HepG2 (cell line): Measurements from ENCODE around the gene SH3PXD2A. TPM values are rescaled to one million over a fixed set of nuclear protein-coding genes. Genes with fewer than 3 reads are reported as not detected.

Experiments
- ATAC-seq: fragments of 200-7000 bp; cut with Tn5 transposase; 3 replicates; pipeline ENCODE4 v1.9.1; 2020; ENCODE audit warnings: mild to moderate bottlenecking, moderate library complexity
- BruUV-seq: library from RNA; stranded (reverse); fragments of 400-500 nt; replicated peaks from 2 replicates; lab custom pipeline; 2021; lab: Mats Ljungman, UMichigan
- CTCF ChIA-PET: fragments of 300-600 bp; formaldehyde crosslinking; extraction: SDS; loops from one replicate; lab custom pipeline; 2021; ENCODE audit warnings: low total read pairs, inconsistent platforms, low intra/inter-chr PET ratio; lab: Yijun Ruan, JAX
- POLR2A ChIA-PET: fragments of 350-600 bp; sonication (Branson Sonifier 250); formaldehyde crosslinking; loops from one replicate; lab custom pipeline; 2020; ENCODE audit warnings: antibody characterized with exemption, inconsistent platforms; lab: Yijun Ruan, JAX
- DNase-seq: peaks from one replicate; pipeline ENCODE4 v3.0.0-alpha.2; 2015; ENCODE audit warnings: low spot score
- FAIRE-seq: peaks from 3 replicates; lab custom pipeline; 2011; peaks lifted over from hg19 to GRCh38; lab: Jason Lieb, UNC
- H2AFZ ChIP-seq: one replicate; pipeline ENCODE4 v1.6.1; 2011; ENCODE audit warnings: low read length, inconsistent platforms
- H3K27ac ChIP-seq: fragments of 300-600 bp; 3 replicates; pipeline ENCODE4 v1.8.0; 2011; ENCODE audit warnings: mixed run types, mild to moderate bottlenecking, mixed read lengths, low read length, inconsistent platforms; ENCODE audit not compliant: insufficient read depth; ENCODE audit errors: extremely low read length
- H3K27me3 ChIP-seq, 2 experiments: fragments of 200-600 bp in 1 of 2; 2 replicates in 1 of 2; 3 replicates in 1 of 2; pipeline versions ENCODE4 v1.6.0 to v1.8.0; 2011; ENCODE audit warnings: low read length in 2 of 2, mild to moderate bottlenecking in 2 of 2, moderate library complexity in 2 of 2, inconsistent platforms in 1 of 2; ENCODE audit not compliant: insufficient read depth in 2 of 2, control insufficient read depth in 1 of 2
- H3K36me3 ChIP-seq, 2 experiments: fragments of 200-600 bp in 1 of 2; replicated peaks in 1 of 2; 2 replicates in 1 of 2; 3 replicates in 1 of 2; pipeline versions ENCODE4 v1.5.1 to v1.8.0; 2011; ENCODE audit warnings: low read length in 2 of 2, inconsistent platforms in 1 of 2; ENCODE audit not compliant: insufficient read depth in 2 of 2, control insufficient read depth in 1 of 2
- H3K4me1 ChIP-seq: 2 replicates; pipeline ENCODE4 v1.5.1; 2012; ENCODE audit warnings: low read length, inconsistent platforms; ENCODE audit not compliant: insufficient read depth
- H3K4me2 ChIP-seq: 2 replicates; pipeline ENCODE4 v1.6.0; 2011; ENCODE audit warnings: low read depth, low read length, inconsistent platforms
- H3K4me3 ChIP-seq, 3 experiments: fragments of 200-600 bp in 1 of 3; sonication (generic), shearing (Covaris generic) in 1 of 3; replicated peaks in 1 of 3; 2 replicates each; pipeline ENCODE4 v1.5.1; 2011 to 2016; ENCODE audit warnings: low read length in 3 of 3, inconsistent platforms in 2 of 3, low read depth in 2 of 3, mild to moderate bottlenecking in 2 of 3, control low read depth in 1 of 3, mixed read lengths in 1 of 3; ENCODE audit not compliant: insufficient read depth in 1 of 3
- H3K79me2 ChIP-seq: one replicate; pipeline ENCODE4 v1.6.1; 2011; ENCODE audit warnings: low read length, inconsistent platforms; ENCODE audit not compliant: insufficient read depth
- H3K9ac ChIP-seq: 2 replicates; pipeline ENCODE4 v1.6.0; 2011; ENCODE audit warnings: mild to moderate bottlenecking, low read depth, low read length, inconsistent platforms; ENCODE audit not compliant: insufficient read depth
- H3K9me3 ChIP-seq: 2 replicates; pipeline ENCODE4 v1.5.1; 2012; ENCODE audit warnings: mild to moderate bottlenecking, low read length
- H4K20me1 ChIP-seq: 2 replicates; pipeline ENCODE4 v1.6.0; 2011; ENCODE audit warnings: inconsistent platforms, mild to moderate bottlenecking, low read length, moderate library complexity; ENCODE audit not compliant: insufficient read depth
- BCL3 ChIP-seq: sonication (generic); formaldehyde crosslinking; IDR thresholded peaks from 2 replicates; pipeline ENCODE4 v1.5.1; 2020; ENCODE audit warnings: mild to moderate bottlenecking, missing genetic modification reagents, moderate library complexity
- EZH2 ChIP-seq: conservative IDR thresholded peaks from 2 replicates; pipeline ENCODE4 v1.6.1; 2012; ENCODE audit warnings: mild to moderate bottlenecking, low read depth, low read length, moderate library complexity
- GMEB1 ChIP-seq: sonication (generic); formaldehyde crosslinking; IDR thresholded peaks from 2 replicates; pipeline ENCODE4 v1.5.1; 2020; ENCODE audit warnings: missing genetic modification reagents, mild to moderate bottlenecking, borderline replicate concordance
- MNT ChIP-seq: fragments of 450-650 bp; IDR thresholded peaks from 2 replicates; pipeline ENCODE4 v1.6.1; 2016
- NR1H2 ChIP-seq: sonication (generic); formaldehyde crosslinking; IDR thresholded peaks from 2 replicates; pipeline ENCODE4 v1.8.1; 2022; ENCODE audit warnings: low read depth, missing genetic modification reagents, borderline replicate concordance
- ZNF24 ChIP-seq: fragments of 450-650 bp; IDR thresholded peaks from 2 replicates; pipeline ENCODE4 v1.6.1; 2017; ENCODE audit warnings: antibody characterized with exemption, mild to moderate bottlenecking
- ZNF337 ChIP-seq: sonication (generic); formaldehyde crosslinking; IDR thresholded peaks from 2 replicates; pipeline ENCODE4 v1.5.1; 2020; ENCODE audit warnings: missing genetic modification reagents, low read depth, mild to moderate bottlenecking, borderline replicate concordance
- ZNF343 ChIP-seq: sonication (generic); formaldehyde crosslinking; IDR thresholded peaks from 2 replicates; pipeline ENCODE4 v1.4.0; 2020; ENCODE audit warnings: mild to moderate bottlenecking, missing genetic modification reagents
- ZNF367 ChIP-seq: sonication (generic); formaldehyde crosslinking; IDR thresholded peaks from 2 replicates; pipeline ENCODE4 v1.4.0; 2020; ENCODE audit warnings: missing genetic modification reagents, borderline replicate concordance
- ZNF557 ChIP-seq: sonication (generic); formaldehyde crosslinking; IDR thresholded peaks from 2 replicates; pipeline ENCODE4 v1.4.0; 2020; ENCODE audit warnings: missing genetic modification reagents
- ZNF770 ChIP-seq: sonication (generic); formaldehyde crosslinking; IDR thresholded peaks from 2 replicates; pipeline ENCODE4 v1.5.0; 2020; ENCODE audit warnings: mild to moderate bottlenecking, missing genetic modification reagents
- WGBS: methylation state at CpG from one replicate; pipeline ENCODE4 v1.1.6; 2017; ENCODE audit warnings: low lambda C conversion rate; 5-methylcytosine and 5-hydroxymethylcytosine counted together
- in situ Hi-C: cut with HindIII; loops from 2 replicates; pipeline ENCODE4 v1.10.0; 2017; ENCODE audit warnings: low pct_unique_long_range_greater_than_20kb; ENCODE audit not compliant: extremely low pct_ligation_motif_present
- intact Hi-C: fragments of 100-400 bp; cut with micrococcal nuclease; formaldehyde crosslinking; loops from one replicate; pipeline ENCODE4 v1.10.0; 2022; ENCODE audit not compliant: unreplicated experiment
- polyA plus RNA-seq, 8 experiments: library from polyadenylated mRNA; depleted of rRNA in 3 of 8; stranded (reverse) in 7 of 8; unstranded in 1 of 8; fragments of >200 nt; fragmentation: Illumina TruSeq in 4 of 8; extraction: Trizol in 4 of 8; gene quantifications; 2 replicates each; pipeline versions ENCODE4 v1.2.1 to v1.2.3, GENCODE V29; 2011 to 2016; ENCODE audit warnings: low read depth in 4 of 8, missing spikeins in 1 of 8, mixed read lengths in 1 of 8; ENCODE audit not compliant: insufficient read depth in 1 of 8
- total RNA-seq, 5 experiments: library from RNA; depleted of rRNA; stranded (reverse); fragments of >200 nt; fragmentation: Illumina TruSeq; extraction: Trizol; gene quantifications; 2 replicates each; pipeline ENCODE4 v1.2.3, GENCODE V29; 2016; ENCODE audit warnings: low read depth in 1 of 5

Gene SH3PXD2A
- total and polyA plus RNA-seq, 2 of the 13 experiments (the other 11 are each of a cell fraction or from before 2014, with no cell fraction given) = 11.1 to 11.3 TPM

DNA sequence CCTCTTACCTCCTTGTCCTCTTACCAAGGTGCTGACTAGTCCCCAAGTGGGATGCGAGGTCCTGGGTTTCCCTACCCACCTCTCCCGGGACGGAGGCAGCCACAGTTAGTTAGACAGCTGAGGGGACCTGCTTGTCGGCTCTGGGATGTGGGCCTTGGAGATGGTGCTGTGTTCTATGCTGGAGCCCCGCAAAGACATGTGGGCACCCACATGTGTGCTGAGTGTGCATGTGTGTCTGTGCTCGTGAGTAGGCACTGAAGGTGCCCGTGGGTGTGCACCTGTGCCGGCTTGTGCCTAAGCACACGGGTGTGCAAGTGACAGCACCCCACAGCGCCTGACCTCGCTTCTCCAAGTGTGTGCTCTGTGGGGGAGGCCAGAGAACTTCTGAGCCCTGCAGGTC, 299.7 kb downstream of the SH3PXD2A start:
- no peak for TF ChIP-seq ZNF24
- TF ChIP-seq ZNF343 (CRISPR knock-in tag) = no peak
- peak; percentile 39; the same call in 1 of the 2 replicates for TF ChIP-seq MNT
- 0 out of 2 replicates have a peak, but pooled peaks have one; percentile 44 for TF ChIP-seq EZH2
- Histone ChIP-seq H3K79me2 (no peaks in the 10 kb centered on the region), H2AFZ (no peak overlapping the region), H3K9ac (no peak overlapping the region), H3K27me3 (peaks cover 16 to 80% of the 10 kb centered on the region in 2 experiments), H3K36me3 (no peaks in the 10 kb centered on the region), H3K4me2 (peak overlapping the region; percentile 57), H3K9me3 (no peaks in the 10 kb centered on the region), H3K27ac (no peak overlapping the region), H4K20me1 (no peaks in the 10 kb centered on the region), H3K4me3 (peak overlapping the region in 1 of 3 experiments; percentile 48; a peak in 1 of 6 replicates), H3K4me1 (peaks cover 13% of the 10 kb centered on the region)
- DNase-seq (no peak), FAIRE-seq (no peak), ATAC-seq (no peak)
- in situ Hi-C loops (no loop called here), intact Hi-C loops (no loop called here)
- WGBS = no CpG with 5 or more reads among the region's 11 CpGs
- BruUV-seq = no TSS peak
- CTCF ChIA-PET = no interaction called here
- POLR2A ChIA-PET = no interaction called here

GRCh38 chr10:103555325-103555649, 300.1 kb downstream of the SH3PXD2A start:
- no TSS peak for BruUV-seq
- Histone ChIP-seq H3K36me3 (no peaks in the 10 kb centered on the region), H2AFZ (no peak overlapping the region), H3K9ac (no peak overlapping the region), H4K20me1 (no peaks in the 10 kb centered on the region), H3K27me3 (peaks cover 16 to 80% of the 10 kb centered on the region in 2 experiments), H3K79me2 (no peaks in the 10 kb centered on the region), H3K4me2 (peak overlapping the region; percentile 57), H3K4me1 (peaks cover 13% of the 10 kb centered on the region), H3K27ac (no peak overlapping the region), H3K4me3 (peak overlapping the region; percentile 16 to 48 (median 16); a peak in 2 of 6 replicates), H3K9me3 (no peaks in the 10 kb centered on the region)
- DNase-seq = no peak
- ChIA-PET CTCF (no interaction called here), POLR2A (no interaction called here)
- peak; percentile 22 for ATAC-seq
- WGBS = no CpG with 5 or more reads among the region's 18 CpGs
- intact Hi-C loops = no loop called here
- in situ Hi-C loops = no loop called here
- no peak for FAIRE-seq
- TF ChIP-seq NR1H2 (CRISPR knock-in tag) = no peak
- no peak for TF ChIP-seq ZNF770
- no peak for TF ChIP-seq ZNF557
- no peak for TF ChIP-seq ZNF337
- TF ChIP-seq GMEB1 (CRISPR knock-in tag) = no peak
- TF ChIP-seq ZNF367 (CRISPR knock-in tag) = no peak
- no peak for TF ChIP-seq BCL3 (CRISPR knock-in tag)
